Measurements from ENCODE around the gene BTAF1.
"Not testable (repeated sequence)": the region's sequence is repeated elsewhere in the genome, so short reads cannot be mapped to it uniquely, and the experiment has no call there.

BTAF1 gene

GRCh38 chr10:92009445-92009844 lies 85.9 kb downstream of the BTAF1 start:
- Histone ChIP-seq H3K4me1 (ENCODE audit: control insufficient read depth, insufficient read depth, low read length, poor library complexity, severe bottlenecking) (no peaks in the 10 kb centered on the region), H3K36me3 (ENCODE audit: control insufficient read depth, insufficient read depth, low read length) (peaks cover 66% of the 10 kb centered on the region), H3K27ac (ENCODE audit: low read depth, low read length, severe bottlenecking) (no peak overlapping the region), H3K4me3 (ENCODE audit: extremely low read depth, insufficient read depth, low read length, poor library complexity, severe bottlenecking) (no peak overlapping the region), H3K9me3 (ENCODE audit: control insufficient read depth, low read length) (no peaks in the 10 kb centered on the region)
- 100% methylated on average over 1 of the region's 1 CpG; no CpG with 5 or more reads in 1 of the 2 experiments for WGBS, 2 experiments (ENCODE audit: insufficient coverage in 2 of 2)

- Histone ChIP-seq H3K27ac (ENCODE audit: low read depth, low read length, severe bottlenecking) (no peak overlapping the region), H3K9me3 (ENCODE audit: control insufficient read depth, low read length) (no peaks in the 10 kb centered on the region), H3K4me3 (ENCODE audit: extremely low read depth, insufficient read depth, low read length, poor library complexity, severe bottlenecking) (no peak overlapping the region), H3K36me3 (ENCODE audit: control insufficient read depth, insufficient read depth, low read length) (peaks cover 65% of the 10 kb centered on the region), H3K4me1 (ENCODE audit: control insufficient read depth, insufficient read depth, low read length, poor library complexity, severe bottlenecking) (no peaks in the 10 kb centered on the region)
Observed at GRCh38 chr10:92010047-92010735, 86.6 kb downstream of the BTAF1 start.

DNA sequence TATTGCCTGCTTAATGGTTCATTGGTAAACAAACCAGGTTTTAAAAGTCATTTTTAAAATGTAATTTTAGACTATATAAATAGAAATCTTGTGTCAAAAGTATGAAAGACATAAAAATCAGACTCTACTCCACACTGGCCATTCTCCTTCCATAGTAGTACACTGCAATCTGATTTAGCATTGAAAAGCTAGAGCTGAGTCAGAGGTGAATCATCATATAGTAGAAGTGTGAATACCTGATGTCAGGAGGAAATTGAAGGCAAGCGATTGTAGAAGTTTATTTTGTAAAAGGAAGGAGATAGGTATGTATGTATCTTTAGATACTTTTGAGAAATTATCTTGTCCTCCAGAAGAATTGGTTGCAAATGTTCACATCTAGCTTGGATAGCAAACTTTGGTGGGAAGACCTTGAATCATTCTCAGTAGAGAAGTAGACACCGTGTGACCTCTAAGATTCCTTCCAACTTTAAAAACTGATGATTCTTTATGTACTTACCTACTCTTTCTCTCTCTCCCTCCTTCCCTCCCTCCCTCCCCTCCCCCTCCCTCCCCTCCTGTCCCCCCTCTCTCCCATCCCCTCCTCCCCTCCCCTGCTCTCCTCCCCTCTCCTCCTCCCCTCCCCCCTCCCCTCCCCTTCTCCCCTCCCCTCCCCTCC lies 88.1 kb downstream of the BTAF1 start:
- no peaks in the 10 kb centered on the region for H3K4me1 ChIP-seq (ENCODE audit: control insufficient read depth, insufficient read depth, low read length, poor library complexity, severe bottlenecking)
- no peaks in the 10 kb centered on the region for H3K9me3 ChIP-seq (ENCODE audit: control insufficient read depth, low read length)
- H3K27ac ChIP-seq (ENCODE audit: low read depth, low read length, severe bottlenecking), result no peak overlapping the region
- peaks cover 68% of the 10 kb centered on the region for H3K36me3 ChIP-seq (ENCODE audit: control insufficient read depth, insufficient read depth, low read length)
- 80 to 100% methylated on average over 1 of the region's 2 CpGs for WGBS, 2 experiments (ENCODE audit: insufficient coverage in 2 of 2)
- no peak overlapping the region for H3K4me3 ChIP-seq (ENCODE audit: extremely low read depth, insufficient read depth, low read length, poor library complexity, severe bottlenecking)

GRCh38 chr10:92014620-92015019 lies 91.0 kb downstream of the BTAF1 start:
- H3K4me3 ChIP-seq (ENCODE audit: extremely low read depth, insufficient read depth, low read length, poor library complexity, severe bottlenecking), result no peak overlapping the region
- 100% methylated on average over 1 of the region's 1 CpG; no CpG with 5 or more reads in 1 of the 2 experiments for WGBS, 2 experiments (ENCODE audit: insufficient coverage in 2 of 2)
- no peak overlapping the region for H3K27ac ChIP-seq (ENCODE audit: low read depth, low read length, severe bottlenecking)
- no peaks in the 10 kb centered on the region for H3K4me1 ChIP-seq (ENCODE audit: control insufficient read depth, insufficient read depth, low read length, poor library complexity, severe bottlenecking)
- no peaks in the 10 kb centered on the region for H3K9me3 ChIP-seq (ENCODE audit: control insufficient read depth, low read length)
- peaks cover 65% of the 10 kb centered on the region for H3K36me3 ChIP-seq (ENCODE audit: control insufficient read depth, insufficient read depth, low read length)

DNA sequence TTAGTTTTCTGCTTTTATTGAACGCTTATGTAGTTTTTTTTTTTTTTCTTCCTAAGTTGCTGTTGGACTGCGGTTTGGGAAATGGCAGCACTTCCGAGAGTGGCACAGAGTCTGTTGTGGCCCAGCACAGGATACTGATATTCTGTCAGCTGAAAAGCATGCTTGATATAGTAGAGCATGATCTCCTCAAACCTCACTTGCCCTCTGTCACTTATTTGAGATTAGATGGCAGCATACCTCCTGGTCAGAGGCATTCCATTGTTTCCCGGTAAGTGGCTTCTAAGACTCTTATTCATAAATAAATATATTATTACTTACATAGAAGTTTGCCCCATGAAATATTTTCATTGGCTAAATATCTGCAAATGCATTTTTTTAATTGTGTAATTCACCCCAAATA lies 101.1 kb downstream of the BTAF1 start:
- Histone ChIP-seq H3K27ac (ENCODE audit: low read depth, low read length, severe bottlenecking) (no peak overlapping the region), H3K36me3 (ENCODE audit: control insufficient read depth, insufficient read depth, low read length) (peaks cover 77% of the 10 kb centered on the region)
- WGBS, 2 experiments (ENCODE audit: insufficient coverage in 2 of 2), result no CpG with 5 or more reads among the region's 4 CpGs

DNA sequence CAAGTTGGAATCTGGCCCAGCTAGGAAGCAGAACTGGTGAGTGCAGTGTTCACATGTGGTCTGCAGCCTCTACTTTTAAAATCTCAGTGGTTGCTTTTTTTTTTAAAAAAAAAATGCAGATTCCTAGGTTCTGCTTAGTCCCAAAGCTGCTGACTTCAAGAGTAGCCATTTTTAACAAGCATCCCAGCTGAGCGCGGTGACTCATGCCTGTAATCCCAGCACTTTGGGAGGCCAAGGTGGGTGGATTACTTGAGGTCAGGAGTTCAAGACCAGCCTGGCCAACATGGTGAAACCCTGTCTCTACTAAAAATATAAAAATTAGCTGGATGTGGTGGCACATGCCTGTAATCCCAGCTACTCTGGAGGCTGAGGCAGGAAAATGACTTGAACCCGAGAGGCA lies 101.8 kb downstream of the BTAF1 start:
- not testable (repeated sequence) for H3K9me3 ChIP-seq (ENCODE audit: control insufficient read depth, low read length); H3K27ac ChIP-seq (ENCODE audit: low read depth, low read length, severe bottlenecking); H3K4me1 ChIP-seq (ENCODE audit: control insufficient read depth, insufficient read depth, low read length, poor library complexity, severe bottlenecking); H3K4me3 ChIP-seq (ENCODE audit: extremely low read depth, insufficient read depth, low read length, poor library complexity, severe bottlenecking)
- peaks cover 79% of the 10 kb centered on the region for H3K36me3 ChIP-seq (ENCODE audit: control insufficient read depth, insufficient read depth, low read length)
- no CpG with 5 or more reads among the region's 3 CpGs for whole genome bisulfite sequencing, 2 experiments (ENCODE audit: insufficient coverage in 2 of 2)

More for the DNA sequence above, 101.1 kb downstream of the BTAF1 start:
- Histone ChIP-seq H3K4me3 (ENCODE audit: extremely low read depth, insufficient read depth, low read length, poor library complexity, severe bottlenecking) (no peak overlapping the region), H3K4me1 (ENCODE audit: control insufficient read depth, insufficient read depth, low read length, poor library complexity, severe bottlenecking) (no peaks in the 10 kb centered on the region), H3K9me3 (ENCODE audit: control insufficient read depth, low read length) (no peaks in the 10 kb centered on the region)

DNA sequence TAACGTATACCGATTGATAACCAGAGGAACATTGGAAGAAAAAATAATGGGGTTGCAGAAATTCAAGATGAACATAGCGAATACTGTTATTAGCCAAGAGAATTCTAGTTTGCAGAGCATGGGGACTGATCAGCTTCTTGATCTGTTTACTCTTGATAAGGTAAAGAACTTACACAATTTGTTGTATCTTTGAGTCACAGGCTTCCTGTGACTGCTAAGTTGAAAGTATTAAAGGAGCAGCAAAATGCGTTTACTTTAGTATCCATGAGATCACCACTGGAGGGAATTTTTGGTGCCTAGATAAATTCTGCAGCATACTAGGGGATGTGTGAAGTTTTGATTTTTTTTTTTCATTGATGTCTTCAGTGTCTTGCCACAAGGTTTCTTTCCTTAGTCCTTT lies 103.6 kb downstream of the BTAF1 start:
- 87 to 91% methylated on average over 4 of the region's 4 CpGs for WGBS, 2 experiments (ENCODE audit: insufficient coverage in 2 of 2)
- Histone ChIP-seq H3K27ac (ENCODE audit: low read depth, low read length, severe bottlenecking) (no peak overlapping the region), H3K4me3 (ENCODE audit: extremely low read depth, insufficient read depth, low read length, poor library complexity, severe bottlenecking) (no peak overlapping the region), H3K9me3 (ENCODE audit: control insufficient read depth, low read length) (no peaks in the 10 kb centered on the region), H3K4me1 (ENCODE audit: control insufficient read depth, insufficient read depth, low read length, poor library complexity, severe bottlenecking) (no peaks in the 10 kb centered on the region), H3K36me3 (ENCODE audit: control insufficient read depth, insufficient read depth, low read length) (peaks cover 75% of the 10 kb centered on the region)

DNA sequence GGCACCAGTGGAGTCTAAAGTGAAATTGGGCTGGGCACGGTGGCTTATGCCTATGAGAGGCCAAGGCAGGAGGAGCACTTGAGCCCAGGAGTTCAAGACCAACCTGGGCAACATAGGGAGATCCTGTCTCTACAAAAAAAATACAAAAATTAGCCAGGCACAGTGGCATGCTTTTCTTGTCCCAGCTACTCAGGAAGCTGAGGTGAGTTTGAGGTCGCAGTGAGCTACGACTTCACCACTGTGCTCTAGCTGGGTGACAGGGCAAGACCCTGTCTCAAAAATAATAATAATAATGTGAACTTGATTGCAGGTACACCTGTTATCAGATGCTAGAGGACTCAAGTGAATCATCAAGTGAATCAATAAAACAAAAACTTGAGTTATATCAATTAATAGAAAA lies 108.0 kb downstream of the BTAF1 start:
- H3K27ac ChIP-seq (ENCODE audit: low read depth, low read length, severe bottlenecking), result no peak overlapping the region
- 100% methylated on average over 2 of the region's 3 CpGs; no CpG with 5 or more reads in 1 of the 2 experiments for WGBS, 2 experiments (ENCODE audit: insufficient coverage in 2 of 2)
- no peak overlapping the region for H3K4me3 ChIP-seq (ENCODE audit: extremely low read depth, insufficient read depth, low read length, poor library complexity, severe bottlenecking)
- no peaks in the 10 kb centered on the region for H3K9me3 ChIP-seq (ENCODE audit: control insufficient read depth, low read length)
- peaks cover 53% of the 10 kb centered on the region for H3K36me3 ChIP-seq (ENCODE audit: control insufficient read depth, insufficient read depth, low read length)
- H3K4me1 ChIP-seq (ENCODE audit: control insufficient read depth, insufficient read depth, low read length, poor library complexity, severe bottlenecking), result no peaks in the 10 kb centered on the region

GRCh38 chr10:92033070-92033469 lies 109.5 kb downstream of the BTAF1 start:
- H3K9me3 ChIP-seq (ENCODE audit: control insufficient read depth, low read length); H3K4me1 ChIP-seq (ENCODE audit: control insufficient read depth, insufficient read depth, low read length, poor library complexity, severe bottlenecking); H3K4me3 ChIP-seq (ENCODE audit: extremely low read depth, insufficient read depth, low read length, poor library complexity, severe bottlenecking); H3K27ac ChIP-seq (ENCODE audit: low read depth, low read length, severe bottlenecking): not testable (repeated sequence)
- 36 to 47% methylated on average over 2 to 3 of the region's 3 CpGs for WGBS, 2 experiments (ENCODE audit: insufficient coverage in 2 of 2)
- peaks cover 40% of the 10 kb centered on the region for H3K36me3 ChIP-seq (ENCODE audit: control insufficient read depth, insufficient read depth, low read length)

- Histone ChIP-seq H3K36me3 (ENCODE audit: control insufficient read depth, insufficient read depth, low read length) (peaks cover 1% of the 10 kb centered on the region), H3K27ac (ENCODE audit: low read depth, low read length, severe bottlenecking) (no peak overlapping the region), H3K4me1 (ENCODE audit: control insufficient read depth, insufficient read depth, low read length, poor library complexity, severe bottlenecking) (no peaks in the 10 kb centered on the region), H3K9me3 (ENCODE audit: control insufficient read depth, low read length) (no peaks in the 10 kb centered on the region), H3K4me3 (ENCODE audit: extremely low read depth, insufficient read depth, low read length, poor library complexity, severe bottlenecking) (no peak overlapping the region)
- WGBS, 2 experiments (ENCODE audit: insufficient coverage in 2 of 2), result 100% methylated on average over 1 of the region's 1 CpG
Observed at GRCh38 chr10:92038949-92039348, 115.4 kb downstream of the BTAF1 start.

DNA sequence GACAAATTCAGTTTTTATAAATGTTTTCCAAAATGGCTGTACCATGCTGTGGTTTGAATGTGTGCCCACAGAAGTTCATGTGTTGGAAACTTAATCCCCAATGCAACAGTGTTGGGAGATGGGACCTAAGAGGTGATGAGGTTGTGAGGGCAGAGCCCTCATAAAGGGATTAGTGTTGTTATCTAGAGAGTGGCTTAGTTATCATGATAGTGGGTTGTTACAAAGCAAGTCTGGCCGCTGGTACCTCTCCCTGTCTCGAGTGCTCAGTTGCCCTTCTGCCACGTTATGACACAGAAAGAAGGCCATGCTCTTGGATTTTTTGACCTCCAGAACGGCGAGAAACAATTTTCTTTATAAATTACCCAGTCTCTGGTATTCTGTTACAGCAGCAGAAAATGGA lies 119.0 kb downstream of the BTAF1 start:
- H3K27ac ChIP-seq (ENCODE audit: low read depth, low read length, severe bottlenecking), result no peak overlapping the region
- WGBS, 2 experiments (ENCODE audit: insufficient coverage in 2 of 2), result 69 to 78% methylated on average over 5 of the region's 5 CpGs
- no peaks in the 10 kb centered on the region for H3K36me3 ChIP-seq (ENCODE audit: control insufficient read depth, insufficient read depth, low read length)
- H3K9me3 ChIP-seq (ENCODE audit: control insufficient read depth, low read length), result no peaks in the 10 kb centered on the region
- H3K4me1 ChIP-seq (ENCODE audit: control insufficient read depth, insufficient read depth, low read length, poor library complexity, severe bottlenecking), result no peaks in the 10 kb centered on the region
- no peak overlapping the region for H3K4me3 ChIP-seq (ENCODE audit: extremely low read depth, insufficient read depth, low read length, poor library complexity, severe bottlenecking)
